HUES6 (cell line): ENCODE data around the gene NOX3.

Experiments
- H3K27ac ChIP-seq: 2 replicates; pipeline ENCODE4 v1.7.0; 2013; ENCODE audit warnings: low read depth, mild to moderate bottlenecking, low read length, inconsistent platforms
- H3K27me3 ChIP-seq: 2 replicates; pipeline ENCODE4 v1.6.1; 2013; ENCODE audit warnings: low read length; ENCODE audit not compliant: control insufficient read depth, insufficient read depth
- H3K36me3 ChIP-seq: 2 replicates; pipeline ENCODE4 v1.6.1; 2013; ENCODE audit warnings: low read length; ENCODE audit not compliant: control insufficient read depth, insufficient read depth
- H3K4me1 ChIP-seq: 2 replicates; pipeline ENCODE4 v1.6.1; 2013; ENCODE audit warnings: low read length; ENCODE audit not compliant: control insufficient read depth, insufficient read depth
- H3K4me3 ChIP-seq: 2 replicates; pipeline ENCODE4 v1.5.1; 2013; ENCODE audit warnings: low read depth, low read length
- H3K9ac ChIP-seq: one replicate; pipeline ENCODE4 v1.6.1; 2013; ENCODE audit warnings: mild to moderate bottlenecking, low read length
- H3K9me3 ChIP-seq: 2 replicates; pipeline ENCODE4 v1.6.1; 2013; ENCODE audit warnings: low read depth, low read length; ENCODE audit not compliant: control insufficient read depth, insufficient read depth

Gene NOX3

GRCh38 chr6:155432293-155432692 lies 23.3 kb downstream of the NOX3 start:
- Histone ChIP-seq H3K9me3 (no peaks in the 10 kb centered on the region), H3K36me3 (no peaks in the 10 kb centered on the region), H3K4me1 (no peaks in the 10 kb centered on the region), H3K27ac (no peak overlapping the region), H3K27me3 (no peaks in the 10 kb centered on the region), H3K4me3 (no peak overlapping the region), H3K9ac (no peak overlapping the region)

GRCh38 chr6:155429321-155429893 lies 26.2 kb downstream of the NOX3 start:
- Histone ChIP-seq H3K9me3 (no peaks in the 10 kb centered on the region), H3K9ac (no peak overlapping the region), H3K27ac (no peak overlapping the region), H3K36me3 (no peaks in the 10 kb centered on the region), H3K4me1 (0 out of 2 replicates have a peak, but pooled peaks cover 3% of the 10 kb centered on the region), H3K27me3 (no peaks in the 10 kb centered on the region), H3K4me3 (no peak overlapping the region)

GRCh38 chr6:155426408-155426945 lies 29.2 kb downstream of the NOX3 start:
- H3K9me3 ChIP-seq: no peaks in the 10 kb centered on the region
- H3K4me3 ChIP-seq: no peak overlapping the region
- H3K27me3 ChIP-seq: no peaks in the 10 kb centered on the region
- H3K27ac ChIP-seq: no peak overlapping the region
- H3K9ac ChIP-seq: no peak overlapping the region
- H3K36me3 ChIP-seq: no peaks in the 10 kb centered on the region
- H3K4me1 ChIP-seq: 0 out of 2 replicates have a peak, but pooled peaks cover 3% of the 10 kb centered on the region

GRCh38 chr6:155424181-155424580 lies 31.5 kb downstream of the NOX3 start:
- H3K4me3 ChIP-seq: no peak overlapping the region
- no peak overlapping the region for H3K9ac ChIP-seq
- no peaks in the 10 kb centered on the region for H3K36me3 ChIP-seq
- H3K9me3 ChIP-seq: no peaks in the 10 kb centered on the region
- 0 out of 2 replicates have a peak, but pooled peaks cover 3% of the 10 kb centered on the region for H3K4me1 ChIP-seq
- H3K27me3 ChIP-seq: no peaks in the 10 kb centered on the region
- no peak overlapping the region for H3K27ac ChIP-seq

- no peaks in the 10 kb centered on the region for H3K27me3 ChIP-seq
- no peaks in the 10 kb centered on the region for H3K9me3 ChIP-seq
- no peak overlapping the region for H3K9ac ChIP-seq
- H3K4me1 ChIP-seq: peaks cover 14% of the 10 kb centered on the region
- H3K27ac ChIP-seq: no peak overlapping the region
- H3K4me3 ChIP-seq: no peak overlapping the region
- H3K36me3 ChIP-seq: no peaks in the 10 kb centered on the region
Observed at GRCh38 chr6:155422635-155423034, 33.0 kb downstream of the NOX3 start.

- Histone ChIP-seq H3K9ac (no peak overlapping the region), H3K4me1 (peaks cover 18% of the 10 kb centered on the region), H3K36me3 (no peaks in the 10 kb centered on the region), H3K27me3 (no peaks in the 10 kb centered on the region), H3K27ac (no peak overlapping the region), H3K9me3 (no peaks in the 10 kb centered on the region), H3K4me3 (no peak overlapping the region)
Observed at GRCh38 chr6:155420492-155420891, 35.1 kb downstream of the NOX3 start.

GRCh38 chr6:155419161-155419560 lies 36.5 kb downstream of the NOX3 start:
- no peak overlapping the region for H3K4me3 ChIP-seq
- H3K27ac ChIP-seq: no peak overlapping the region
- no peak overlapping the region for H3K9ac ChIP-seq
- peaks cover 17% of the 10 kb centered on the region for H3K4me1 ChIP-seq
- H3K9me3 ChIP-seq: no peaks in the 10 kb centered on the region
- H3K27me3 ChIP-seq: no peaks in the 10 kb centered on the region
- no peaks in the 10 kb centered on the region for H3K36me3 ChIP-seq

GRCh38 chr6:155418017-155418761 lies 37.5 kb downstream of the NOX3 start:
- no peaks in the 10 kb centered on the region for H3K9me3 ChIP-seq
- no peak overlapping the region for H3K4me3 ChIP-seq
- H3K27me3 ChIP-seq: no peaks in the 10 kb centered on the region
- H3K9ac ChIP-seq: no peak overlapping the region
- no peaks in the 10 kb centered on the region for H3K36me3 ChIP-seq
- H3K27ac ChIP-seq: no peak overlapping the region
- peaks cover 17% of the 10 kb centered on the region for H3K4me1 ChIP-seq

- Histone ChIP-seq H3K27ac (no peak overlapping the region), H3K9me3 (no peaks in the 10 kb centered on the region), H3K4me3 (no peak overlapping the region), H3K9ac (no peak overlapping the region), H3K27me3 (no peaks in the 10 kb centered on the region), H3K4me1 (peaks cover 17% of the 10 kb centered on the region), H3K36me3 (no peaks in the 10 kb centered on the region)
Observed at GRCh38 chr6:155417454-155417853, 38.2 kb downstream of the NOX3 start.

GRCh38 chr6:155415953-155416352 lies 39.7 kb downstream of the NOX3 start:
- H3K27me3 ChIP-seq: no peaks in the 10 kb centered on the region

GRCh38 chr6:155414049-155414448 lies 41.6 kb downstream of the NOX3 start:
- Histone ChIP-seq H3K4me1 (peaks cover 17% of the 10 kb centered on the region), H3K4me3 (no peak overlapping the region), H3K9me3 (no peaks in the 10 kb centered on the region), H3K27me3 (no peaks in the 10 kb centered on the region), H3K27ac (no peak overlapping the region), H3K9ac (no peak overlapping the region), H3K36me3 (no peaks in the 10 kb centered on the region)

More at GRCh38 chr6:155415953-155416352, 39.7 kb downstream of the NOX3 start:
- Histone ChIP-seq H3K4me3 (no peak overlapping the region), H3K9me3 (no peaks in the 10 kb centered on the region), H3K9ac (no peak overlapping the region), H3K4me1 (peaks cover 17% of the 10 kb centered on the region), H3K27ac (no peak overlapping the region), H3K36me3 (no peaks in the 10 kb centered on the region)
